HAP-1 (cell line): ENCODE measurements around the gene TBC1D2.

Source experiments
- DNase-seq, 2 experiments: peaks; one replicate each; pipeline ENCODE4 v3.0.0-alpha.2; 2016 to 2020; ENCODE audit warnings: low spot score in 2 of 2
- H3K27me3 ChIP-seq: fragments of 250-450 bp; sonication (Bioruptor Pico); 2 replicates; pipeline ENCODE4 v1.5.1; 2020; ENCODE audit warnings: low read depth, mild to moderate bottlenecking, moderate library complexity
- H3K36me3 ChIP-seq: fragments of 250-450 bp; sonication (Bioruptor Pico); replicated peaks from 2 replicates; pipeline ENCODE4 v1.5.1; 2020; ENCODE audit warnings: mild to moderate bottlenecking
- H3K4me1 ChIP-seq: fragments of 250-450 bp; sonication (Bioruptor Pico); 2 replicates; pipeline ENCODE4 v1.5.1; 2020; ENCODE audit warnings: mild to moderate bottlenecking
- H3K4me3 ChIP-seq: fragments of 250-450 bp; sonication (Bioruptor Pico); 2 replicates; pipeline ENCODE4 v1.5.1; 2020; ENCODE audit warnings: mild to moderate bottlenecking, moderate library complexity
- H3K9me3 ChIP-seq: fragments of 250-450 bp; sonication (Bioruptor Pico); 2 replicates; pipeline ENCODE4 v1.5.1; 2020; ENCODE audit warnings: mild to moderate bottlenecking, moderate library complexity
- in situ Hi-C: fragments of 300-500 bp; cut with MboI; formaldehyde crosslinking; loops from 3 replicates; pipeline ENCODE4 v1.14.3; 2020; ENCODE audit warnings: low sequenced_read_pairs, inconsistent platforms, mixed read lengths

TBC1D2 gene

GRCh38 chr9:98214811-98215210 lies 40.6 kb downstream of the TBC1D2 start:
- in situ Hi-C loops, result no loop called here
- Histone ChIP-seq H3K4me3 (no peak overlapping the region), H3K4me1 (no peaks in the 10 kb centered on the region), H3K36me3 (no peaks in the 10 kb centered on the region), H3K9me3 (no peaks in the 10 kb centered on the region), H3K27me3 (no peaks in the 10 kb centered on the region)
- no peak for DNase-seq

- H3K9me3 ChIP-seq, result no peaks in the 10 kb centered on the region
- no peak for DNase-seq
- in situ Hi-C loops, result no loop called here
- no peaks in the 10 kb centered on the region for H3K4me1 ChIP-seq
- no peaks in the 10 kb centered on the region for H3K36me3 ChIP-seq
- no peak overlapping the region for H3K4me3 ChIP-seq
- no peaks in the 10 kb centered on the region for H3K27me3 ChIP-seq
Observed at GRCh38 chr9:98211260-98211659, 44.2 kb downstream of the TBC1D2 start.

GRCh38 chr9:98210435-98210834 lies 45.0 kb downstream of the TBC1D2 start:
- Histone ChIP-seq H3K27me3 (no peaks in the 10 kb centered on the region), H3K4me1 (no peaks in the 10 kb centered on the region), H3K4me3 (no peak overlapping the region), H3K9me3 (no peaks in the 10 kb centered on the region), H3K36me3 (no peaks in the 10 kb centered on the region)
- in situ Hi-C loops, result no loop called here
- no peak for DNase-seq

- Histone ChIP-seq H3K4me1 (no peaks in the 10 kb centered on the region), H3K36me3 (no peaks in the 10 kb centered on the region), H3K27me3 (no peaks in the 10 kb centered on the region), H3K9me3 (no peaks in the 10 kb centered on the region), H3K4me3 (no peak overlapping the region)
- in situ Hi-C loops, result no loop called here
- no peak for DNase-seq
Observed at GRCh38 chr9:98209530-98209929, 45.9 kb downstream of the TBC1D2 start.

GRCh38 chr9:98208635-98209034 lies 46.8 kb downstream of the TBC1D2 start:
- no peak overlapping the region for H3K4me3 ChIP-seq
- no peaks in the 10 kb centered on the region for H3K9me3 ChIP-seq
- in situ Hi-C loops, result no loop called here
- no peaks in the 10 kb centered on the region for H3K36me3 ChIP-seq
- H3K27me3 ChIP-seq, result no peaks in the 10 kb centered on the region
- DNase-seq, result no peak
- no peaks in the 10 kb centered on the region for H3K4me1 ChIP-seq

- H3K9me3 ChIP-seq, result no peaks in the 10 kb centered on the region
- DNase-seq, result no peak
- in situ Hi-C loops, result no loop called here
Observed at GRCh38 chr9:98207606-98208005, 47.8 kb downstream of the TBC1D2 start.

GRCh38 chr9:98206754-98207153 lies 48.7 kb downstream of the TBC1D2 start:
- H3K27me3 ChIP-seq, result no peaks in the 10 kb centered on the region
- no peak for DNase-seq
- H3K4me1 ChIP-seq, result no peaks in the 10 kb centered on the region
- in situ Hi-C loops, result no loop called here
- H3K4me3 ChIP-seq, result no peak overlapping the region
- no peaks in the 10 kb centered on the region for H3K9me3 ChIP-seq
- no peaks in the 10 kb centered on the region for H3K36me3 ChIP-seq

More at GRCh38 chr9:98207606-98208005, 47.8 kb downstream of the TBC1D2 start:
- Histone ChIP-seq H3K4me3 (no peak overlapping the region), H3K27me3 (no peaks in the 10 kb centered on the region), H3K36me3 (no peaks in the 10 kb centered on the region), H3K4me1 (no peaks in the 10 kb centered on the region)

GRCh38 chr9:98204692-98205091 lies 50.8 kb downstream of the TBC1D2 start:
- H3K4me3 ChIP-seq, result no peak overlapping the region
- no peaks in the 10 kb centered on the region for H3K9me3 ChIP-seq
- DNase-seq, result no peak
- H3K4me1 ChIP-seq, result no peaks in the 10 kb centered on the region
- in situ Hi-C loops, result no loop called here
- no peaks in the 10 kb centered on the region for H3K27me3 ChIP-seq
- H3K36me3 ChIP-seq, result no peaks in the 10 kb centered on the region

- H3K36me3 ChIP-seq, result no peaks in the 10 kb centered on the region
- in situ Hi-C loops, result no loop called here
- no peaks in the 10 kb centered on the region for H3K9me3 ChIP-seq
- H3K27me3 ChIP-seq, result no peaks in the 10 kb centered on the region
- H3K4me3 ChIP-seq, result no peak overlapping the region
- no peak for DNase-seq
- no peaks in the 10 kb centered on the region for H3K4me1 ChIP-seq
Observed at GRCh38 chr9:98203153-98203552, 52.3 kb downstream of the TBC1D2 start.

- Histone ChIP-seq H3K27me3 (no peaks in the 10 kb centered on the region), H3K36me3 (no peaks in the 10 kb centered on the region), H3K4me3 (no peak overlapping the region), H3K9me3 (no peaks in the 10 kb centered on the region), H3K4me1 (no peaks in the 10 kb centered on the region)
- DNase-seq, result no peak
- in situ Hi-C loops, result no loop called here
Observed at GRCh38 chr9:98202252-98202651, 53.2 kb downstream of the TBC1D2 start.

- Histone ChIP-seq H3K4me1 (no peaks in the 10 kb centered on the region), H3K4me3 (no peak overlapping the region), H3K27me3 (no peaks in the 10 kb centered on the region), H3K36me3 (no peaks in the 10 kb centered on the region), H3K9me3 (no peaks in the 10 kb centered on the region)
- no peak for DNase-seq
- in situ Hi-C loops, result no loop called here
Observed at GRCh38 chr9:98201749-98202148, 53.7 kb downstream of the TBC1D2 start.

- H3K4me3 ChIP-seq, result no peak overlapping the region
- H3K9me3 ChIP-seq, result no peaks in the 10 kb centered on the region
- H3K36me3 ChIP-seq, result no peaks in the 10 kb centered on the region
- in situ Hi-C loops, result no loop called here
- H3K4me1 ChIP-seq, result no peaks in the 10 kb centered on the region
- no peaks in the 10 kb centered on the region for H3K27me3 ChIP-seq
- no peak for DNase-seq
Observed at GRCh38 chr9:98201102-98201501, 54.3 kb downstream of the TBC1D2 start.

GRCh38 chr9:98199388-98200033 lies 55.9 kb downstream of the TBC1D2 start:
- Histone ChIP-seq H3K9me3 (no peaks in the 10 kb centered on the region), H3K4me1 (no peaks in the 10 kb centered on the region), H3K27me3 (no peaks in the 10 kb centered on the region), H3K4me3 (no peak overlapping the region), H3K36me3 (no peaks in the 10 kb centered on the region)
- in situ Hi-C loops, result no loop called here
- DNase-seq, result no peak

GRCh38 chr9:98195671-98196070 lies 59.8 kb downstream of the TBC1D2 start:
- Histone ChIP-seq H3K4me1 (peaks cover 3% of the 10 kb centered on the region; the same call in 1 of the 2 replicates), H3K4me3 (no peak overlapping the region), H3K9me3 (no peaks in the 10 kb centered on the region), H3K27me3 (no peaks in the 10 kb centered on the region), H3K36me3 (no peaks in the 10 kb centered on the region)
- DNase-seq, result no peak
- in situ Hi-C loops, result no loop called here

- DNase-seq, result no peak
- H3K4me3 ChIP-seq, result peak overlapping the region; percentile 63
- in situ Hi-C loops, result no loop called here
- H3K27me3 ChIP-seq, result no peaks in the 10 kb centered on the region
- H3K9me3 ChIP-seq, result no peaks in the 10 kb centered on the region
- H3K4me1 ChIP-seq, result peaks cover 3% of the 10 kb centered on the region; the same call in 1 of the 2 replicates
- no peaks in the 10 kb centered on the region for H3K36me3 ChIP-seq
Observed at GRCh38 chr9:98193336-98193944, 62.0 kb downstream of the TBC1D2 start.
